PFSK-1 (cell line): ENCODE measurements around the gene TNS1.

ENCODE experiments used
- POLR2AphosphoS5 ChIP-seq: IDR thresholded peaks from 2 replicates; pipeline ENCODE4 v1.6.1; 2012; ENCODE audit warnings: low read depth, mild to moderate bottlenecking, control low read depth, low read length, moderate library complexity
- SIN3A ChIP-seq: IDR thresholded peaks from 2 replicates; pipeline ENCODE4 v1.6.1; 2012; ENCODE audit warnings: mild to moderate bottlenecking, low read length, moderate library complexity, borderline replicate concordance; ENCODE audit not compliant: insufficient read depth
- TAF1 ChIP-seq: IDR thresholded peaks from 2 replicates; pipeline ENCODE4 v1.6.1; 2012; ENCODE audit warnings: low read length, control low read depth, borderline replicate concordance; ENCODE audit not compliant: insufficient read depth
- TF ChIP-seq, protein P1 (sequence below), 2 experiments: IDR thresholded peaks; 2 replicates each; pipeline versions ENCODE4 v1.6.1 to v1.8.0; 2011 to 2012; ENCODE audit warnings: low read depth in 2 of 2, low read length in 2 of 2, control low read depth in 1 of 2, inconsistent platforms in 1 of 2, mild to moderate bottlenecking in 1 of 2, moderate library complexity in 1 of 2; ENCODE audit not compliant: insufficient read depth in 1 of 2

DNA sequence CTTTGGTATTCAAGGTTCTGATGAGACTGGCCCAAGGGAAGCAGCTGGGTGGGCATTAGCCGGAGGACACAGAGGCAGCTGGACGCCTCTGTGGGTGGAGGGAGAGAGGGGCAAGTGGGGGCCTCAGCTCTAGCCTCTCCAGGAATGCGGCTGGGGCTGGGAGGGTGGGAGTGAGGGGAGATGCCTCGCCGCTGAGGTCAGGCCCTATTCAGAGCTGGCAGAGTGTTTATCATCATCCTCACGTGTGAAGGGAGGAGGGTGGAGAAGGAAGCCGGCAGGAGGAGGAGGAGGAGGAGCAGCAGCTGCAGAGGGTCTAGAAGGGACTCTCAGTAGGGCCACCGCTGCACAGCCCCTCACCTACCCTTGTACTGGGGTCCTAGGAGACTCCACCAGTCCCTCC, 43.1 kb downstream of the TNS1 start:
- TF ChIP-seq, protein P1, sequence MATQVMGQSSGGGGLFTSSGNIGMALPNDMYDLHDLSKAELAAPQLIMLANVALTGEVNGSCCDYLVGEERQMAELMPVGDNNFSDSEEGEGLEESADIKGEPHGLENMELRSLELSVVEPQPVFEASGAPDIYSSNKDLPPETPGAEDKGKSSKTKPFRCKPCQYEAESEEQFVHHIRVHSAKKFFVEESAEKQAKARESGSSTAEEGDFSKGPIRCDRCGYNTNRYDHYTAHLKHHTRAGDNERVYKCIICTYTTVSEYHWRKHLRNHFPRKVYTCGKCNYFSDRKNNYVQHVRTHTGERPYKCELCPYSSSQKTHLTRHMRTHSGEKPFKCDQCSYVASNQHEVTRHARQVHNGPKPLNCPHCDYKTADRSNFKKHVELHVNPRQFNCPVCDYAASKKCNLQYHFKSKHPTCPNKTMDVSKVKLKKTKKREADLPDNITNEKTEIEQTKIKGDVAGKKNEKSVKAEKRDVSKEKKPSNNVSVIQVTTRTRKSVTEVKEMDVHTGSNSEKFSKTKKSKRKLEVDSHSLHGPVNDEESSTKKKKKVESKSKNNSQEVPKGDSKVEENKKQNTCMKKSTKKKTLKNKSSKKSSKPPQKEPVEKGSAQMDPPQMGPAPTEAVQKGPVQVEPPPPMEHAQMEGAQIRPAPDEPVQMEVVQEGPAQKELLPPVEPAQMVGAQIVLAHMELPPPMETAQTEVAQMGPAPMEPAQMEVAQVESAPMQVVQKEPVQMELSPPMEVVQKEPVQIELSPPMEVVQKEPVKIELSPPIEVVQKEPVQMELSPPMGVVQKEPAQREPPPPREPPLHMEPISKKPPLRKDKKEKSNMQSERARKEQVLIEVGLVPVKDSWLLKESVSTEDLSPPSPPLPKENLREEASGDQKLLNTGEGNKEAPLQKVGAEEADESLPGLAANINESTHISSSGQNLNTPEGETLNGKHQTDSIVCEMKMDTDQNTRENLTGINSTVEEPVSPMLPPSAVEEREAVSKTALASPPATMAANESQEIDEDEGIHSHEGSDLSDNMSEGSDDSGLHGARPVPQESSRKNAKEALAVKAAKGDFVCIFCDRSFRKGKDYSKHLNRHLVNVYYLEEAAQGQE (IDR thresholded peaks at IDR 0.05; ENCODE audit: insufficient read depth in 1 of 2, low read depth in 2 of 2, low read length in 2 of 2), result no peak
- TF ChIP-seq SIN3A (no peak), POLR2AphosphoS5 (no peak), TAF1 (no peak)
